Mononuclear cell (primary cell): Measurements from ENCODE around the gene SLC34A3. TPM values are rescaled to one million over a fixed set of nuclear protein-coding genes. Genes with fewer than 3 reads are reported as not detected.
A peak's percentile ranks its signal among the peaks of the same experiment; 100 is the strongest.

Source experiments
- H3K27me3 ChIP-seq: 2 replicates; pipeline ENCODE4 v1.6.0; 2011; ENCODE audit warnings: low read length, control low read depth; ENCODE audit not compliant: insufficient read depth
- H3K4me1 ChIP-seq: 2 replicates; pipeline ENCODE4 v1.5.1; 2011; ENCODE audit warnings: mild to moderate bottlenecking, low read length, control low read depth; ENCODE audit not compliant: insufficient read depth
- H3K4me3 ChIP-seq: 2 replicates; pipeline ENCODE4 v1.5.1; 2011; ENCODE audit warnings: mild to moderate bottlenecking, low read length, moderate library complexity
- H3K9me3 ChIP-seq: 2 replicates; pipeline ENCODE4 v1.5.1; 2011; ENCODE audit warnings: low read depth, mild to moderate bottlenecking, control low read depth, low read length
- total RNA-seq: library from RNA; depleted of rRNA; stranded (reverse); fragments of >200 nt; gene quantifications from one replicate; pipeline ENCODE4 v1.2.3, GENCODE V29; 2012

SLC34A3 gene
- total RNA-seq, 1 donor = not detected

DNA sequence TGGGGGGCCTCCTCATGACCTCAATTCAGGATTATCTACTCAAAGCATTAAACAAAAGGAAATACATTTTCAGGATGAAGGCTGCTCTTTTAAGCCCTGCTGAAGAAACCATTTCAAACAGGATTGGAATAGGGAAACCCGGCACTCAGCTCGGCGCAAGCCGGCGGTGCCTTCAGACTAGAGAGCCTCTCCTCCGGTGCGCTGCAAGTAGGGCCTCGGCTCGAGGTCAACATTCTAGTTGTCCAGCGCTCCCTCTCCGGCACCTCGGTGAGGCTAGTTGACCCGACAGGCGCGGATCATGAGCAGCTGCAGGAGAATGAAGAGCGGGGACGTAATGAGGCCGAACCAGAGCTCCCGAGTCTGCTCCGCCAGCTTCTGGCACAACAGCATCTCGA is 26.0 kb upstream of the SLC34A3 start:
- Histone ChIP-seq H3K27me3 (no peaks in the 10 kb centered on the region), H3K4me1 (peaks cover 44% of the 10 kb centered on the region), H3K4me3 (peak overlapping the region; percentile 94), H3K9me3 (no peaks in the 10 kb centered on the region)

DNA sequence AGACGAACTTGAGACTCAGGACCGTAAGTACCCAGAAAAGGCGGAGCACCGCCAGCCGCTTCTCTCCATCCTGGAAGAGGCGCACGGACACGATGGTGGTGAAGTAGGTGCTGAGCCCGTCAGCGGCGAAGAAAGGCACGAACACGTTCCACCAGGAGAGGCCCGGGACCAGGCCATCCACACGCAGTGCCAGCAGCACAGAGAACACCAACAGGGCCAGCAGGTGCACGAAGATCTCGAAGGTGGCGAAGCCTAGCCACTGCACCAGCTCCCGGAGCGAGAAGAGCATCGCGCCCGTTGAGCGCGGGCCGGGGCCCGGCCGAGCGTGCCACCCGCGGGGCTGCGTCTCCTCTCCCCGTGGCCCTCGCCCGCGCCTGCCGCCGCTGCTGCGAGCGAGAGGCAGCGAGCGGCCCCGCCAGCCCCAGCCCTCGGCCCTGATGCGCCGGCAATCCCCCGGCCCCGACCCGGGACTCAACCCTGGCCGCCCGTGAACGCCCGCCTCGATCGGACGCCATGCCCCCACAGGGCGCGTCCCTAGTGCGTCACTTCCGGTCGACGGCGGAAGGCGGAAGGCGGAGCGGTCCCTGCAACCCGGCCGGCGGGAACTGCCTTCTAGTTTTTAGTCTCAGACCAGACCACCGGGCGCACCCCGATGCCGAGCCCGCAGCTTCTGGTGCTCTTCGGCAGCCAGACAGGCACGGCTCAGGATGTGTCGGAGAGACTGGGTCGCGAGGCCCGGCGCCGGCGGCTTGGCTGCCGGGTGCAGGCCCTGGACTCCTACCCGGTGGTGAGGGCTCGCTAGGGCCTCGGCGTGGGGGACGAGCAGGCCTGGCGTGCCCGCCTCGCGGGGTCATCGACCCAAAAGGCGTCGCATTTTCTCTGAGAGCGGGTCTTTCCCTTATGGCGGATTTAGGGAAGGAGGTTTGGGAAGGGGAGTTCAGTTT is 25.3 kb upstream of the SLC34A3 start, which contains the start of the genes NDOR1 and TMEM203:
NDOR1 (plus strand) TSS at position 575 of the 944 bp plus-strand sequence; CDS start at position 653, 78 bp downstream.
TMEM203 (minus strand) TSS at position 523 of the 944 bp plus-strand sequence; CDS start at position 289, 234 bp downstream.
- H3K4me1 ChIP-seq = peaks cover 44% of the 10 kb centered on the region
- no peaks in the 10 kb centered on the region for H3K27me3 ChIP-seq
- H3K9me3 ChIP-seq = no peaks in the 10 kb centered on the region
- H3K4me3 ChIP-seq = peak within 1 kb of the TSS; percentile 94

DNA sequence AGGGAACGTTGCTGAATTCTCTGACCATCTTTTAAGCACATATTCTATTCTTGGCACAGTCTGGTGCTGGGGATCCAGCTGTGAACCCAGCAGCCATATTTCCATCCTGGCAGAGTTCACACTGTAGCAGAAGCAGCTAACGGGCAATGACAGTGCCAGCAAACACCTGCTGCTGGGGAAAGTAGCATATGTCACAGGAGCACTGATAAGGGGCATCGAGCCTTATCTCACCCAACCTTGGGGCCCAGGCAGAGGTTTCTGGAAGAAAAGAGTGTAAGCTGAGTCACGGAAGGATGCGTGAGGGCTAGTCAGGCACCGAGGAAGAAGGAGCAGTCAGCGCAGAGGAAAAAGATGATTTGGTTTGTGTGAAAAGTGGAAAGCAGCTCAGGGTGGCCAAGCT is 24.1 kb upstream of the SLC34A3 start:
- H3K9me3 ChIP-seq = no peaks in the 10 kb centered on the region
- no peaks in the 10 kb centered on the region for H3K27me3 ChIP-seq
- no peak overlapping the region for H3K4me3 ChIP-seq
- H3K4me1 ChIP-seq = peaks cover 38% of the 10 kb centered on the region

GRCh38 chr9:137211532-137211931 is 19.2 kb upstream of the SLC34A3 start:
- no peaks in the 10 kb centered on the region for H3K27me3 ChIP-seq
- H3K9me3 ChIP-seq = no peaks in the 10 kb centered on the region
- H3K4me3 ChIP-seq = no peak overlapping the region
- peaks cover 5% of the 10 kb centered on the region for H3K4me1 ChIP-seq

DNA sequence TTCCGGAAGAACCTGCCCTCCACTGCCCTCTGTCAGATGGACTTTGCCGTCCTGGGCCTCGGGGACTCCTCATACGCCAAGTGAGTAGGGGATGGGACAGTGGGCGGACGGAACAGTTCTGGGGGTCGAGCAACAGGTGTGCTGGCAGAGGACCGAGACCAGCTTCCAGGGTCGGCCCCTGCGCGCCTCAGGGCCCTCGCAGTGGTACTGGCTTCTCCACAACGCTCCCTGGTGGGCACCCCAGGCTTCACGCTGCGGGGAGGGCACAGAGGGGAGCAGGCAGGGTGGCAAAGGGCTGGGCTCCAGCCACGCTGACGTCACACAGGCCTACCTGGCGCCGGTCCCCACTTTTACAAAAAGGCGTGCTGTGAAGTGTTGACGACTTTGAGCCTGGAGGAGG is 18.2 kb upstream of the SLC34A3 start:
- Histone ChIP-seq H3K9me3 (no peaks in the 10 kb centered on the region), H3K27me3 (no peaks in the 10 kb centered on the region), H3K4me3 (no peak overlapping the region), H3K4me1 (no peaks in the 10 kb centered on the region)

- Histone ChIP-seq H3K4me3 (no peak overlapping the region), H3K27me3 (no peaks in the 10 kb centered on the region), H3K4me1 (no peaks in the 10 kb centered on the region), H3K9me3 (no peaks in the 10 kb centered on the region)
Measured at GRCh38 chr9:137213160-137214060, 17.3 kb upstream of the SLC34A3 start.

GRCh38 chr9:137214620-137215019 is 16.1 kb upstream of the SLC34A3 start:
- H3K27me3 ChIP-seq = no peaks in the 10 kb centered on the region
- no peaks in the 10 kb centered on the region for H3K4me1 ChIP-seq
- H3K9me3 ChIP-seq = no peaks in the 10 kb centered on the region
- no peak overlapping the region for H3K4me3 ChIP-seq

DNA sequence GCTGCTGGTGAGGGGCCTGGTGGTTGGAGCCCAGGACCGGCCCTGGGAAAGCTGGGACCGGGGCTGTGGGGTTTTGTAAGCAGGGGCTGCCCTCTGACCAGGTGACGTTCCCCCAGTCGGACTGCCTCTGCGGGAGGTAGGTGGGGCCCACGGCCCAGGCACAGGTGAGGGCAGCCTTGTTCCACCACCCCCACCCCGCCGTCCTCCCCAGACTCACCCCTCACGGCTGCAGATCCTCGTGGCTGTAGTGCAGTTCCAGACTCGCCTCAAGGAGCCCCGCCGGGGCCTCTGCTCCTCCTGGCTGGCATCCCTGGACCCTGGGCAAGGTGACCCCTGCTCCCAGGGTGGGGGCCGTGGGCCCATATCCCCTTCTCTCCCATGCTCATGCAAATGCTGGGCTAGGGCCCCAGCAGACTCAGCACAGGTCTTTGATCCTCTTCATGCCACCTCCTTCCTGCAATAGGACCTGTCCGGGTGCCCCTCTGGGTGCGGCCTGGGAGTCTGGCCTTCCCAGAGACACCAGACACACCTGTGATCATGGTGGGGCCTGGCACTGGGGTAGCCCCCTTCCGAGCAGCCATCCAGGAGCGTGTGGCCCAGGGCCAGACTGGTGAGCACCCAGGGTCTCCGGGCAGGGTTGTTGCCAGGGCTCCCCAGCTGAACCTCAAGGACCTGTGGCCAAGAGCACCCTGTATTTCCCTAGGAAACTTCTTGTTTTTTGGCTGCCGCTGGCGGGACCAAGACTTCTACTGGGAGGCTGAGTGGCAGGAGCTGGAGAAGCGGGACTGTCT is 15.3 kb upstream of the SLC34A3 start:
- no peaks in the 10 kb centered on the region for H3K9me3 ChIP-seq
- H3K4me1 ChIP-seq = no peaks in the 10 kb centered on the region
- H3K4me3 ChIP-seq = no peak overlapping the region
- no peaks in the 10 kb centered on the region for H3K27me3 ChIP-seq

DNA sequence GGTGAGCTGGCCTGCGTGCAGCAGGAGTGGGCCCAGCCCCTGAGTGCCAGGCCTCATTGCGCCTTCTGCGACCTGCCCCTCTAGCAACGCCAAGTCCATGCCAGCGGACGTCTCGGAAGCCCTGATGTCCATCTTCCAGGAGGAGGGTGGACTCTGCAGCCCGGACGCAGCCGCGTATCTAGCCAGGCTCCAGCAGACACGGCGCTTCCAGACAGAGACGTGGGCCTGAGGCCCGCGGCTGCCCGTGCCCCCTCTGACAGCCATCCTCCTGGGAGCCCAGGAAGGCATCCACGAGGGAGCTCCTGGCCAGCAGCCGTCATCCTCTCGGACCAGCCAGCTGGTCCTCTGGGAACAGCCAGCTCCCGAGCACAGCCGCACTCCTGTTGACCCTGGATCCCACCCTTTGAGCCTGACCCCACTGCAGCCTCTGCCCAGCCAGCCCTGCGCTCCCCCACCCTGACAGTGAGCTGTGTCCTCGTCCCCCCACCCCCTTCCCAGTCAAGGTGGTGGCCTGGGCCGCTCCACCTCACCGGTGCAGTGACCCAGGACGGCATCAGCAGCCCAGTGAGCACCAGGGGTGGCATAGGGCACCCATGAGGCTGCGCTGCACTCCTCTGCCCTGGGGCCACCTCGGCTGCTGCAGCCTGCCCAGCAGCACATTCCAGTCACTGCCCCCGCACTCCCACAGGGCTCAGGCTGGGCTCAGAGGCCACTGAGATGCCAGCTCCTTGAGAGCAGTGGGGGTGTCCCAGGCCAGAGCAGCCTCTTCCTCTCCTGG is 14.3 kb upstream of the SLC34A3 start:
- no peaks in the 10 kb centered on the region for H3K9me3 ChIP-seq
- no peak overlapping the region for H3K4me3 ChIP-seq
- no peaks in the 10 kb centered on the region for H3K4me1 ChIP-seq
- no peaks in the 10 kb centered on the region for H3K27me3 ChIP-seq

DNA sequence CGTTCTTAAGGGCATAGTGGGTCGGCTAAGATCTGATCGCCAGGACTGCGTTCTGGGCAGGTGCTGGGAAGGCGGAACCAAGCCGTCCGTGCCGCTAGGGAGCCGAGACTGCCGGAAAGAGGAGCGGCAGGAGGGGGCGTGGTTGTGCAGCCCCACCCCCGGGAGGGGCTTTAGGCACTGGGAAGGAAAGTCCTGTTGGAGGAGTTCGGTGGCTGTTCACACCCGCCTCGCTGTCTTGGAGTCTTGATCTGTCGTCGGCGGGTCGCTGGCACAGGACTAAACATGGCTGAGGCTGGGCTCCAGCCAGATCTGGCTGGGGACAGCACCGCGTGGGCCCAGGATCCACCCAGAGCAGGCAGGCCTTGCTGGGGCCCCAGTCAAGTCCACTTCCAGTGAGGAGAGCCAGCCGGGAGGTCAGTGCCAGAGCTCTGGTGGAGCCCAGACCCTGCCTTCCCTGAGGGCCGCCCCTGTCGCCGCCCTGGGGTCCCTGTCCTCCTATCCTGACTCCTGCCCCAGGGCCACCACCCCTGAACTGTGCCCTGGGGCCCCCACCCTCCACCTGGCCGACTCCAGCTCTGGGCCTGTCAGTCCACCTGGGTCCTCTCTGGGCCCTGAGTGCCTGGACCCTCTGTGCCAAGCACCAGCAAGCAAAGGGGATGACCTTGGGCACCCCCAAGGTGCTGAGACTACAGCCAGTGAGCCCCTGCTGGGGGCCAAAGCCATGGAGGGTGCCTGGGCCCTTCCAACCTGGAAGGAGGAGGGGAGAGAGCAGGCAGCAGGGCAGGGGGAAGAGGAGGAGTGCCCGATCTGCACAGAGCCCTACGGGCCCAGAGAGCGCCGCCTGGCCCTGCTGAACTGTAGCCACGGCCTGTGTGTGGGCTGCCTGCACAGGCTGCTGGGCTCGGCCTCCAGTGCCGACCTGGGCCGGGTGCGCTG is 13.2 kb upstream of the SLC34A3 start:
- peaks cover 3% of the 10 kb centered on the region for H3K4me1 ChIP-seq
- H3K4me3 ChIP-seq = no peak overlapping the region
- H3K27me3 ChIP-seq = no peaks in the 10 kb centered on the region
- no peaks in the 10 kb centered on the region for H3K9me3 ChIP-seq

GRCh38 chr9:137218212-137218753 is 12.4 kb upstream of the SLC34A3 start:
- Histone ChIP-seq H3K9me3 (no peaks in the 10 kb centered on the region), H3K27me3 (no peaks in the 10 kb centered on the region), H3K4me1 (peaks cover 9% of the 10 kb centered on the region), H3K4me3 (no peak overlapping the region)

- no peak overlapping the region for H3K4me3 ChIP-seq
- H3K4me1 ChIP-seq = peaks cover 10% of the 10 kb centered on the region
- H3K27me3 ChIP-seq = no peaks in the 10 kb centered on the region
- H3K9me3 ChIP-seq = no peaks in the 10 kb centered on the region
Measured at GRCh38 chr9:137218754-137219271, 11.9 kb upstream of the SLC34A3 start.
